ENCODE results near the gene DLST. TPM values are rescaled to one million over a fixed set of nuclear protein-coding genes. Genes with fewer than 3 reads are reported as not detected.

Gene DLST
- total and polyA plus RNA-seq, 7 donors = 66.1 to 114 (median 72.4) TPM

DNA sequence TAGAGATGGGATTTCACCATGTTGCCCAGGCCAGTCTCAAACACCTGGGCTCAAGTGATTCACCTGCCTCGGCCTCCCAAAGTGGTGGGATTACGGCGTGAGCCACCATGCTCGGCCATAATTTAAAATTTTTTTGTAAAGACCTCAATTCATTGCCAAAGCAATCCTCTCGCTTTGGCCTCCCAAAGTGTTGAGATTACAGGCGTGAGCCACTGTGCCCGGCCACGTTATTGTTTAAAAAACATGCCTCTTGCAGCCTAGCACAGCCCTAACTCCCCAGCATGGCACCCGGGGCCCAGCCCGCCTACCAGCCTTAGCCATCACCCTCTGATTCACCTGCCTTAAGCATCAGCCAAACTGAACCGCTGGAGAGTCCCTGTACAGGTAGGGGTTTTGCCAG, 54.4 kb downstream of the DLST start:
- TF ChIP-seq POLR2A (IDR thresholded peaks at IDR 0.05) (no peak), CTCF (IDR thresholded peaks at IDR 0.05) (no peak), POLR2AphosphoS5 (IDR thresholded peaks at IDR 0.05) (no peak), EP300 (IDR thresholded peaks at IDR 0.05) (no peak)
- Histone ChIP-seq H3K36me3 (no peaks in the 10 kb centered on the region), H3K27ac (no peak overlapping the region), H3K9me3 (no peaks in the 10 kb centered on the region), H3K27me3 (peaks cover 0 to 4% (median 0%) of the 10 kb centered on the region in 3 donors), H3K4me3 (no peak overlapping the region), H3K4me1 (peaks cover 0 to 29% (median 18%) of the 10 kb centered on the region in 4 donors)
- 90 to 96% methylated on average over 11 of the region's 11 CpGs for WGBS, 2 donors
- intact Hi-C loops (cut with DNase I) = no loop called here
- no peak for DNase-seq

- no peak overlapping the region for H3K4me3 ChIP-seq
- 89 to 93% methylated on average over 8 of the region's 8 CpGs for WGBS, 2 donors
- intact Hi-C loops (cut with DNase I) = no loop called here
- no peak for TF ChIP-seq POLR2A (IDR thresholded peaks at IDR 0.05)
- no peak for TF ChIP-seq CTCF (IDR thresholded peaks at IDR 0.05)
- TF ChIP-seq EP300 (IDR thresholded peaks at IDR 0.05) = no peak
- no peak for TF ChIP-seq POLR2AphosphoS5 (IDR thresholded peaks at IDR 0.05)
- no peak overlapping the region for H3K27ac ChIP-seq
- no peak for DNase-seq
- H3K27me3 ChIP-seq = peaks cover 0 to 4% (median 0%) of the 10 kb centered on the region in 3 donors
- peaks cover 0 to 35% (median 24%) of the 10 kb centered on the region in 4 donors for H3K4me1 ChIP-seq
- no peaks in the 10 kb centered on the region for H3K36me3 ChIP-seq
- no peaks in the 10 kb centered on the region for H3K9me3 ChIP-seq
These were observed 55.0 kb downstream of the DLST start for GRCh38 chr14:74936731-74937130.

- no peaks in the 10 kb centered on the region for H3K36me3 ChIP-seq
- DNase-seq = no peak
- H3K27ac ChIP-seq = no peak overlapping the region
- peaks cover 0 to 39% (median 28%) of the 10 kb centered on the region in 4 donors for H3K4me1 ChIP-seq
- H3K27me3 ChIP-seq = peaks cover 0 to 4% (median 0%) of the 10 kb centered on the region in 3 donors
- no peak for TF ChIP-seq POLR2A (IDR thresholded peaks at IDR 0.05)
- TF ChIP-seq CTCF (IDR thresholded peaks at IDR 0.05) = no peak
- no peak for TF ChIP-seq EP300 (IDR thresholded peaks at IDR 0.05)
- TF ChIP-seq POLR2AphosphoS5 (IDR thresholded peaks at IDR 0.05) = no peak
- H3K9me3 ChIP-seq = no peaks in the 10 kb centered on the region
- WGBS, 2 donors = 43 to 58% methylated on average over 2 of the region's 2 CpGs
- intact Hi-C loops (cut with DNase I) = no loop called here
- H3K4me3 ChIP-seq = no peak overlapping the region
These were observed 55.5 kb downstream of the DLST start for GRCh38 chr14:74937171-74937570.

DNA sequence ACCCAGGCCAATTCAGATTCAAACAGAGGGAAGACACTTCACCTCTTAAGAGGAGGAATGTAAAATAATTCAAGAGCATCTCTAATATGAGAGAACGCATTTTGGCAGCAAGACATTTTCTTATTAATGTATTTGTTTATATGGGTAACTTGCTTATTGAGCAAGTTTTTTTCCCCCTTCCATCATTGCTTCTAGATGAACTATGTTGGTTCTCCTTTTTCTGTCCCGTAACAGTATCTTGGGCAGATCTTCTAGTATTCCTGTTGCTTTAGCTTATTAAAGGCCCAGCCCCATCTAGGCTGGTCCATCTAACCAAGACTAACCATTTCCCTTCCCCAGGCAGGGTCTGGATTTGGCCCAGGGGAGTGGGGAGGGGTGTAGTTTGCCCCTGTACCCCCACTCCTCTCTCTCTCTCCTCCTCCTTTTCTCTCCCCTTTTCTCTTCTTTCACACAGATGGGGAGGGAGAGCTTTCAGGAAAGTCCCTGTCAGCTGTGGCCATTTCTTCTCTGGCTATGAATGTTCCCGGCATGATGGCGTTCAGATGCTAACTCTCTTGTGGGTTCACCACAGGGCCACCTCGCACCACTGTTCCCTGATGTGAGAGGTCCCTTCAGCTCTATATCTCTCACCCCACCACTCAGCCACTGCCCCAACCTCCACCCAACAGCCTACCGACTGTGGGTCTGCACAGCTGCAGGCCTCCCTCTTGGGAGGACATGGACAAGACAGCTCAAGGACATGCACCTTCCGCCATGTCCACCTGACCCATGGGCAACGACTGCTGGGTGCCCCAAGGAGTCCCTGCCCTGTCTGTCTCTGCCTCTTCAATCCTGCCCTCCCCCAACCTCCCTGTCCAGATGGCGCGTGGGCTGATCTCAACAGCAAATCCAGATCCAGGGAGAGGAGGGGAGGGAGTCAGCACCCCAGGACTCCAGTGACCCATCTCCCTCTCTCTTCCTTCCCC, 57.1 kb downstream of the DLST start:
- no peak overlapping the region for H3K4me3 ChIP-seq
- H3K4me1 ChIP-seq = peaks cover 0 to 45% (median 34%) of the 10 kb centered on the region in 4 donors
- DNase-seq = no peak
- intact Hi-C loops (cut with DNase I) = no loop called here
- 91% methylated on average over 10 of the region's 10 CpGs for WGBS, 2 donors
- peak overlapping the region; percentile 72 to 74 (median 74) for H3K27ac ChIP-seq
- no peaks in the 10 kb centered on the region for H3K36me3 ChIP-seq
- H3K9me3 ChIP-seq = no peaks in the 10 kb centered on the region
- H3K27me3 ChIP-seq = no peaks in the 10 kb centered on the region
- TF ChIP-seq POLR2AphosphoS5 (IDR thresholded peaks at IDR 0.05) (no peak), POLR2A (IDR thresholded peaks at IDR 0.05) (no peak)

GRCh38 chr14:74940956-74941565, 59.3 kb downstream of the DLST start:
- WGBS, 2 donors = 87 to 89% methylated on average over 18 of the region's 18 CpGs
- intact Hi-C loops (cut with DNase I) = loop anchor here (10.0 kb wide), 1 partner anchor 364 kb away; no protein-coding TSS in a partner anchor

More at GRCh38 chr14:74940956-74941565, 59.3 kb downstream of the DLST start:
- H3K36me3 ChIP-seq = no peaks in the 10 kb centered on the region
- H3K4me1 ChIP-seq = peaks cover 0 to 37% (median 34%) of the 10 kb centered on the region in 4 donors
- no peak overlapping the region for H3K4me3 ChIP-seq
- H3K9me3 ChIP-seq = no peaks in the 10 kb centered on the region
- no peak for DNase-seq
- H3K27ac ChIP-seq = peak overlapping the region; percentile 72 to 74 (median 74)
- H3K27me3 ChIP-seq = no peaks in the 10 kb centered on the region
- TF ChIP-seq CTCF (IDR thresholded peaks at IDR 0.05) (no peak), POLR2AphosphoS5 (IDR thresholded peaks at IDR 0.05) (no peak), EP300 (IDR thresholded peaks at IDR 0.05) (no peak), POLR2A (IDR thresholded peaks at IDR 0.05) (no peak)

Data from sigmoid colon (tissue), 7 donors.